GM15510 (cell line): ENCODE data around the gene KIAA0319L.

Experiments used
- POLR2A ChIP-seq: IDR thresholded peaks from 3 replicates; pipeline ENCODE4 v1.6.1; 2011; ENCODE audit warnings: borderline replicate concordance; ENCODE audit not compliant: insufficient read length; ENCODE audit errors: extremely low read depth

KIAA0319L gene

GRCh38 chr1:35557118-35557610, at the start of gene KIAA0319L:
KIAA0319L (minus strand) TSS chr1:35557403; CDS start chr1:35554491, 2,912 bp downstream.
- peak; percentile 58 for TF ChIP-seq POLR2A

DNA sequence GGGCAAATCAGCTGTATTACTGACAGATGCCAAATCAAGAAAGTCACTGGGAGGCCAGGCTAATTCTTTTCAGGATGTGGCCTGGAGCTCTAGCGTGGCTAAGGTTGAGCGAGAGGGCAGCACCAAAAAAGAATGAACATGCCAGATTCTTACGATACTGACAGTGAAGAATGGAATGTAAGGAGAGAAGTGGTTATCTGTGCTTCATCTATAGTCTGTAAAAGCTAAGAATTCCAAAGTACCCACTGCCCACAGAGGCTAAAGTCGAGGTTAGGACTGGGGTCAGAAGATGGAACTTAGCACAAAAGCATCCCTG, 48.6 kb upstream of the KIAA0319L start:
- no peak for TF ChIP-seq POLR2A

DNA sequence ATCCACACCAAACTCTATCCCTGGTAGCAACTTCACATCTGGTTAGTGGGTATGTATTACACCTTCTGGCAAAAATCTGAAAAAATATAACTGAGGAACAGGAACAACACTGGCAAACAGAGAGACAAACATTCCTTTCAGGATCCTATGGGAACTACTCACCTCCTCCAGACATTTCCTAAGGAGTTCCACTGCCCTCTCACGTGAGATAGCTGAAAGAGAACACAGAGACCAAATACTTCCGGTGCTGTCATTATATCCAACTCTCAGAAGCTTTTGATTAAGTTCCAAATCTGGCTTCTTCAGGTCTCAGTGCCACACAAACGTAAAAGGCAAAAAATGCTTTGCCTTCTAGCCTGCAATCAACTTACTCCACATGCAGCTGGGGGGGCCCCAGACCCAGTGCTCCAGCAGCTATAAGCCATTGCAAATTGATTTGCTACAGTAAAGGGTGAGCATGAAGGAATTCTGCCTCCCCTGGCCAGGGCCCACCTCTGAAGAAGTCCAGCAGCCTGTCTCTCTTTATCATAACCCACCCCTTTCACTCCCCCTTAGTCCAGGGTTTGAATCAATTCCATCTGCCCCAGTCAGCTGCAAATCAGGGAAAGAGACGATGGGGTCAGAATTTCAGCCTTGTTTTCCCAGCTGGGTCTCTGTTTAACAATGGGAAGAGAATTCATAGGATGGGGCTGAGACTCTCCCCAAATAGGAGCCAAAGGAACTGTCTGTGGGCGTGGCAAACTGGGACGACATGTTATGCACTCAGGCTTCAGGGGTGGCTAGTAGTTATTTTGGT, 48.1 kb upstream of the KIAA0319L start:
- TF ChIP-seq POLR2A: no peak

- TF ChIP-seq POLR2A: no peak
Observed at GRCh38 chr1:35603941-35604340, 46.7 kb upstream of the KIAA0319L start.

DNA sequence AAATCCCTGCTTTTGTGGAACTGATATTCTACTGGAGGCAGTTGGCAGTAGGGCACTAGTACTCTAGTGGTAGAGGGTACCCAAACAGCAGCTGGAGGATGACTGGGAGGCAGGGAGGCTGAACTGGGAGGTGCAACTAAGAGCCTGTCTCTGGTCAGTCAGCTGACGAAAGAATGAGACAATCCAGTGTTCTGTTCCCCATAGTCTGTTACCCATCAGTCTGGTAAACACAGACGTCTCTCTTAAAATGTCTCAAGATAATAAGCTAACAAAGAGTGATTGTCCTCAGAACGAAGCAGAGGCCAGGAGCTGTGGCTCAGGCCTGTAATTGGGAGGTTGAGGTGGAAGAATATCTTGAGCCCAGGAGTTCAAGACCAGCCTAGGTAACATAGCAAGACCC, 46.3 kb upstream of the KIAA0319L start:
- no peak for TF ChIP-seq POLR2A

DNA sequence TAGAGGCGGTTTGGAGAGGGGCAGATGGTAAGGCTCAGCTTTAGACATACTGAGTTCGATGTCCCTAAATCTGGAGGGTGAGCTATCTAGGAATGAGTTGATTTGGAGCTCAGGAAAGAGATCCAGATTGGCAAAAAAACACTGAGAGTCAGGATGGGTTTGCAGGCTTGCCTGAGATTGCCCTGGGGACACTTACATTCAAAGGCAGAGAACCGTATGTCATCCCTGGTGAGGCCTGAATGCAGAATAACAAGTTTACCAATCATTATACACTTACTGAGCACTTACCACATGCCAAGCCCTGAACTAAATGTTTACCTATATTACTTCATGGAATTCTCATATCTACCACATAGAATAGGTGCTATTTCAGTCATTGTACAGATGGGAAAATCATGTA, 43.4 kb upstream of the KIAA0319L start:
- no peak for TF ChIP-seq POLR2A

GRCh38 chr1:35599411-35599810, 42.2 kb upstream of the KIAA0319L start:
- no peak for TF ChIP-seq POLR2A

GRCh38 chr1:35598895-35599294, 41.7 kb upstream of the KIAA0319L start:
- TF ChIP-seq POLR2A: no peak

DNA sequence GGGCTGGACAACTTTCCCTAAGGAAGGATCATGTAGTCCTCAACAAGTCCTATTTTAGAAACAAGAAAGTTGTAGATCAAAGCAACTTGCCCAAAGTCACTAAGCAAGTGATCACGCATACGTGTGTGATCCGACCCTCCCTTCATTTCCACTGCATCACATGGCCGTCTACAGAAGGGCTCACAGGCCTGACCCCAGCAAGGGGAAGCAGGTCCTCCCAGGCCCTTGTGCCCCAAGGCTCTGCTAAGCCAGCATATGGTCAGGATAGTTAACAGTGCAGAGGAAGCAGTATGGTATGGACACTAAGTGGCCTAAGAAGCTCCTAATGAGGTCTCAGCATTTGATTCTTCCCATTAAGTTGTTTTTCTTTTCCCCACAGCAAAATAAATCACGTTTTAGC, 40.7 kb upstream of the KIAA0319L start:
- no peak for TF ChIP-seq POLR2A

GRCh38 chr1:35595684-35596083, 38.5 kb upstream of the KIAA0319L start:
- TF ChIP-seq POLR2A: no peak

- TF ChIP-seq POLR2A: no peak
Observed at GRCh38 chr1:35594005-35594760, 37.0 kb upstream of the KIAA0319L start.

DNA sequence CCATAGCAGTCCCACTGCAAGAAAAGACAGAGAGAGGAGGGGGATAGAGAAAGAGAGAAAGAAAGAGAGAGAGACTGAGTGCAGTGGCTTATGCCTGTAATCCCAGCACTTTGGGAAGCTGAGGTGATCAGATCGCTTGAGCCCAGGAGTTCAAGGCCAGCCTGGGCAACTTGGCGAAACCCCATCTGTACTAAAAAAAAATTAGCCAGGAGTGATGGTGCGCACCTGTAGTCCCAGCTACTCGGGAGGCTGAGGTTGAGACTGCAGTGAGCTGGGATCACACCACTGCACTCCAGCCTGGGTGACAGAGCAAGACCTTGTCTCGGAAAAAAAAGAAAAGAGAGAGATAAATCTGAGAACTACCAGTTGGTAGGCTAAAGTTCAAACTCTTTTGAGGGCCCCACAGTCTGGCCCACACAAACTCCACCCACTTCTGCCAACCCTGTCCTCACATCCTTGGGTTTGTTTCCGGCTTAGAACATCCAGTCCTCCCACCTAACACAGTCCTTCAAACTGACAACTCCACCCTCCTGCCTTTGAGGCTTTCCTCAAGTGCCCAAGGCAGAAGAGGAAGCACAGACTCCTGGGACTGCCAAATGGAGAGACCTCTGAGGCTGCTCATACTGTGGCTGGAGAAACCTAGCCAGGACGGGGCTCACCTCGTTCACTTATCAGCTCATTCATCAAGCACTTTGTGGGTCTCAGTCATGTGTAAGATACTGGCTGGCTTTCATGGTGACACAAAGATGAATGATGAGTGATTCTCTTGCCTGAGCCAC, 36.0 kb upstream of the KIAA0319L start:
- TF ChIP-seq POLR2A: no peak

GRCh38 chr1:35591211-35591610, 34.0 kb upstream of the KIAA0319L start:
- no peak for TF ChIP-seq POLR2A

DNA sequence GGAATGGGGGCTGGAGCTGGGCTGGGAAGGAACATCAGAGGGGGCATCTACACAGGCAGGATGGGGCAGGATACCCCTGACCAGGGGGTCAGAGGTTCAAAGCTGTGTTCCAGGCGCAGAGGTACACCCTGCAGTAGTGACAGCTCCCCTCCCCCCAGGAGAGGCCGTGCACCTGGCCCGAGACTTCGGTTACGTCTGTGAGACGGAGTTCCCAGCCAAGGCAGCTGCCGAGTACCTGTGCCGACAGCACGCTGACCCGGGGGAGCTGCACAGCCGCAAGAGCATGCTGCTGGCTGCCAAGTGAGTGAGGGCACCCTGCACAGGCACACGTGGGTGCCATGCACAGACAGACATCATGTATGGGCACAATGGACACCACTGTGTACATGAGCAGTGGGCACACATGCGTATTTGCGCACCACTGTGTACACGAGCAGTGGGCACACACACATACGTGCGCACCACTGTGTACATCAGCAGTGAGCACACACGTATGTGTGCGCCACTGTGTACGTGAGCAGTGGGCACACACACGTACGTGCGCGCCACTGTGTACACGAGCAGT, 33.4 kb upstream of the KIAA0319L start:
- TF ChIP-seq POLR2A: no peak
